ENCODE measurements around the gene RMC1. TPM values are rescaled to one million over a fixed set of nuclear protein-coding genes. Genes with fewer than 3 reads are reported as not detected.

Gene RMC1
- total and polyA plus RNA-seq, 4 donors = 15.6 to 24.7 (median 20.8) TPM

DNA sequence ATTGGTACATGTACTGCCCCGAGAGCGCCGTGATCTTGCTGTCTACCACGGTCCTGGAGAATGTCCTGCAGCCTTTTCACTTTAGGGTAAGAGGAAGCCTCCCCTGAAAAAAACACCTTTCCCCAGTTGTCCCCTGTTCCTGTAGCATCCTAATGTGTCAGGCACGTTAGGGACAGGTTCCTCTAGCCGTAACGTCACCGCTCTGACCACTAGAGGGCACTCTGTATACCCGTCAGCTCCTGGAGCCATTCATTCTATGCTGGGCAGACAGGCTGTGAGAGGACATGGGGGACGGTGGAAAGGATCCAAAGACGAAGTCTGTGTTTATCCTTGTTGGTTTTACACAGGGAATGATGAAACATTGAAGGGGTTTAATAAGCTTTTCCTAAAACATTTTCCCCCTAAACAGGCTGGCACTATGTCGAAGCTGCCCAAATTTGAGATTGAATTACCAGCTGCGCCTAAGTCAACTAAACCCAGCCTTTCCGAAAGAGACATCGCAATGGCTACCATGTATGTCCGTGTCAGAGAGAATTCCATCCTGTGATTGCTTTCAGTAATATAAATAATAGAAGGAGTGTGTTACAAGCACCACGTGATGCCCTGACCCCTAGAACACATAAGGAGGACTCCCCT, 12.7 kb downstream of the RMC1 start:
- no peak overlapping the region for H3K9ac ChIP-seq (ENCODE audit: low read depth in 1 of 2, low read length in 2 of 2)
- no peak overlapping the region for H3K4me3 ChIP-seq (ENCODE audit: low read depth in 1 of 3, low read length in 3 of 3)
- WGBS = 46% methylated on average over 17 of the region's 17 CpGs
- H3K27ac ChIP-seq (ENCODE audit: low read depth in 1 of 2, low read length in 2 of 2) = peak overlapping the region; percentile 23 to 64
- TF ChIP-seq, protein P1, sequence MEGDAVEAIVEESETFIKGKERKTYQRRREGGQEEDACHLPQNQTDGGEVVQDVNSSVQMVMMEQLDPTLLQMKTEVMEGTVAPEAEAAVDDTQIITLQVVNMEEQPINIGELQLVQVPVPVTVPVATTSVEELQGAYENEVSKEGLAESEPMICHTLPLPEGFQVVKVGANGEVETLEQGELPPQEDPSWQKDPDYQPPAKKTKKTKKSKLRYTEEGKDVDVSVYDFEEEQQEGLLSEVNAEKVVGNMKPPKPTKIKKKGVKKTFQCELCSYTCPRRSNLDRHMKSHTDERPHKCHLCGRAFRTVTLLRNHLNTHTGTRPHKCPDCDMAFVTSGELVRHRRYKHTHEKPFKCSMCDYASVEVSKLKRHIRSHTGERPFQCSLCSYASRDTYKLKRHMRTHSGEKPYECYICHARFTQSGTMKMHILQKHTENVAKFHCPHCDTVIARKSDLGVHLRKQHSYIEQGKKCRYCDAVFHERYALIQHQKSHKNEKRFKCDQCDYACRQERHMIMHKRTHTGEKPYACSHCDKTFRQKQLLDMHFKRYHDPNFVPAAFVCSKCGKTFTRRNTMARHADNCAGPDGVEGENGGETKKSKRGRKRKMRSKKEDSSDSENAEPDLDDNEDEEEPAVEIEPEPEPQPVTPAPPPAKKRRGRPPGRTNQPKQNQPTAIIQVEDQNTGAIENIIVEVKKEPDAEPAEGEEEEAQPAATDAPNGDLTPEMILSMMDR (IDR thresholded peaks at IDR 0.05; ENCODE audit: low read depth, low read length, missing input control) = peak; percentile 83
- TF ChIP-seq RAD21 (IDR thresholded peaks at IDR 0.05) = peak; percentile 89 to 94
- TF ChIP-seq, protein P2, sequence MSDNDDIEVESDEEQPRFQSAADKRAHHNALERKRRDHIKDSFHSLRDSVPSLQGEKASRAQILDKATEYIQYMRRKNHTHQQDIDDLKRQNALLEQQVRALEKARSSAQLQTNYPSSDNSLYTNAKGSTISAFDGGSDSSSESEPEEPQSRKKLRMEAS (IDR thresholded peaks at IDR 0.05) = no peak
- peak; percentile 80 for DNase-seq (ENCODE audit: low spot score)
- no peaks in the 10 kb centered on the region for H3K9me3 ChIP-seq (ENCODE audit: control insufficient read depth in 4 of 4, low read length in 3 of 4)
- H3K36me3 ChIP-seq (ENCODE audit: control insufficient read depth in 4 of 4, insufficient read depth in 3 of 4, low read depth in 1 of 4, low read length in 3 of 4) = peaks cover 9 to 46% (median 38%) of the 10 kb centered on the region in 4 donors
- H3K27me3 ChIP-seq (ENCODE audit: control insufficient read depth in 4 of 4, insufficient read depth in 4 of 4, low read length in 3 of 4) = no peaks in the 10 kb centered on the region
- peaks cover 0 to 1% (median 0%) of the 10 kb centered on the region in 4 donors for H3K4me1 ChIP-seq (ENCODE audit: control insufficient read depth in 4 of 4, insufficient read depth in 4 of 4, low read length in 3 of 4)

DNA sequence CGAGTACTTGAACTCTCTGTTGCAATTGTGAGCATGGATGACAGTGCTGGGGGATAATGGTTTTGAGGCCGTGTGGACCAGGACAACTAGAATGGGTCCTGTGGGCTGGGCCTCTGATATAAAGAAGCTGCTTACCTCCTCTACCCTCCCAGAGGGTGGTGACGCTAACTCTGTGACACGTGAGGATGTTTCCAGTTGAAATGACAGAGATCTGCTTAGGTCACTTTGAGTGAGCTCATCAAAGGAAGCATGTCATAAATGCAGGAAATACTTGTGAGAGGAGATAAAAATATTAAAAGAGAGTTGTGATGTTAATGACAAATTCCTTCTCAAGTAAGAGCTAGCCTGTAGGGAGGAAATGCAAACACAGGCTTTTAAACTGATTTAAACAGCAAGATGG, 16.4 kb downstream of the RMC1 start:
- no peak overlapping the region for H3K27ac ChIP-seq (ENCODE audit: low read depth in 1 of 2, low read length in 2 of 2)
- H3K27me3 ChIP-seq (ENCODE audit: control insufficient read depth in 4 of 4, insufficient read depth in 4 of 4, low read length in 3 of 4) = no peaks in the 10 kb centered on the region
- TF ChIP-seq RAD21 (IDR thresholded peaks at IDR 0.05) (no peak), FOXA1 (IDR thresholded peaks at IDR 0.05) (no peak), RXRA (IDR thresholded peaks at IDR 0.05) (no peak), YY1 (IDR thresholded peaks at IDR 0.05) (no peak), EGR1 (IDR thresholded peaks at IDR 0.05; ENCODE audit: low read depth in 2 of 2) (no peak), HNF4G (IDR thresholded peaks at IDR 0.05) (no peak), SP1 (IDR thresholded peaks at IDR 0.05) (no peak), NR2F2 (IDR thresholded peaks at IDR 0.05) (no peak), GABPA (IDR thresholded peaks at IDR 0.05 in 1 of 2, conservative IDR thresholded peaks at IDR 0.05 in 1 of 2) (no peak), JUND (IDR thresholded peaks at IDR 0.05) (no peak), FOXA2 (IDR thresholded peaks at IDR 0.05) (no peak), TAF1 (conservative IDR thresholded peaks at IDR 0.05) (no peak), HNF4A (conservative IDR thresholded peaks at IDR 0.05) (no peak)
- TF ChIP-seq, protein P3, sequence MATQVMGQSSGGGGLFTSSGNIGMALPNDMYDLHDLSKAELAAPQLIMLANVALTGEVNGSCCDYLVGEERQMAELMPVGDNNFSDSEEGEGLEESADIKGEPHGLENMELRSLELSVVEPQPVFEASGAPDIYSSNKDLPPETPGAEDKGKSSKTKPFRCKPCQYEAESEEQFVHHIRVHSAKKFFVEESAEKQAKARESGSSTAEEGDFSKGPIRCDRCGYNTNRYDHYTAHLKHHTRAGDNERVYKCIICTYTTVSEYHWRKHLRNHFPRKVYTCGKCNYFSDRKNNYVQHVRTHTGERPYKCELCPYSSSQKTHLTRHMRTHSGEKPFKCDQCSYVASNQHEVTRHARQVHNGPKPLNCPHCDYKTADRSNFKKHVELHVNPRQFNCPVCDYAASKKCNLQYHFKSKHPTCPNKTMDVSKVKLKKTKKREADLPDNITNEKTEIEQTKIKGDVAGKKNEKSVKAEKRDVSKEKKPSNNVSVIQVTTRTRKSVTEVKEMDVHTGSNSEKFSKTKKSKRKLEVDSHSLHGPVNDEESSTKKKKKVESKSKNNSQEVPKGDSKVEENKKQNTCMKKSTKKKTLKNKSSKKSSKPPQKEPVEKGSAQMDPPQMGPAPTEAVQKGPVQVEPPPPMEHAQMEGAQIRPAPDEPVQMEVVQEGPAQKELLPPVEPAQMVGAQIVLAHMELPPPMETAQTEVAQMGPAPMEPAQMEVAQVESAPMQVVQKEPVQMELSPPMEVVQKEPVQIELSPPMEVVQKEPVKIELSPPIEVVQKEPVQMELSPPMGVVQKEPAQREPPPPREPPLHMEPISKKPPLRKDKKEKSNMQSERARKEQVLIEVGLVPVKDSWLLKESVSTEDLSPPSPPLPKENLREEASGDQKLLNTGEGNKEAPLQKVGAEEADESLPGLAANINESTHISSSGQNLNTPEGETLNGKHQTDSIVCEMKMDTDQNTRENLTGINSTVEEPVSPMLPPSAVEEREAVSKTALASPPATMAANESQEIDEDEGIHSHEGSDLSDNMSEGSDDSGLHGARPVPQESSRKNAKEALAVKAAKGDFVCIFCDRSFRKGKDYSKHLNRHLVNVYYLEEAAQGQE (IDR thresholded peaks at IDR 0.05) = no peak
- TF ChIP-seq, protein P4, sequence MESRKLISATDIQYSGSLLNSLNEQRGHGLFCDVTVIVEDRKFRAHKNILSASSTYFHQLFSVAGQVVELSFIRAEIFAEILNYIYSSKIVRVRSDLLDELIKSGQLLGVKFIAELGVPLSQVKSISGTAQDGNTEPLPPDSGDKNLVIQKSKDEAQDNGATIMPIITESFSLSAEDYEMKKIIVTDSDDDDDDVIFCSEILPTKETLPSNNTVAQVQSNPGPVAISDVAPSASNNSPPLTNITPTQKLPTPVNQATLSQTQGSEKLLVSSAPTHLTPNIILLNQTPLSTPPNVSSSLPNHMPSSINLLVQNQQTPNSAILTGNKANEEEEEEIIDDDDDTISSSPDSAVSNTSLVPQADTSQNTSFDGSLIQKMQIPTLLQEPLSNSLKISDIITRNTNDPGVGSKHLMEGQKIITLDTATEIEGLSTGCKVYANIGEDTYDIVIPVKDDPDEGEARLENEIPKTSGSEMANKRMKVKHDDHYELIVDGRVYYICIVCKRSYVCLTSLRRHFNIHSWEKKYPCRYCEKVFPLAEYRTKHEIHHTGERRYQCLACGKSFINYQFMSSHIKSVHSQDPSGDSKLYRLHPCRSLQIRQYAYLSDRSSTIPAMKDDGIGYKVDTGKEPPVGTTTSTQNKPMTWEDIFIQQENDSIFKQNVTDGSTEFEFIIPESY (IDR thresholded peaks at IDR 0.05) = no peak
- TF ChIP-seq, protein P5, sequence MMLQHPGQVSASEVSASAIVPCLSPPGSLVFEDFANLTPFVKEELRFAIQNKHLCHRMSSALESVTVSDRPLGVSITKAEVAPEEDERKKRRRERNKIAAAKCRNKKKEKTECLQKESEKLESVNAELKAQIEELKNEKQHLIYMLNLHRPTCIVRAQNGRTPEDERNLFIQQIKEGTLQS (IDR thresholded peaks at IDR 0.05) = no peak
- TF ChIP-seq, protein P2 (IDR thresholded peaks at IDR 0.05) = no peak
- TF ChIP-seq, protein P1 (IDR thresholded peaks at IDR 0.05; ENCODE audit: low read depth, low read length, missing input control) = no peak
- WGBS = 83% methylated on average over 4 of the region's 4 CpGs
- H3K9ac ChIP-seq (ENCODE audit: low read depth in 1 of 2, low read length in 2 of 2) = no peak overlapping the region
- H3K36me3 ChIP-seq (ENCODE audit: control insufficient read depth in 4 of 4, insufficient read depth in 3 of 4, low read depth in 1 of 4, low read length in 3 of 4) = peaks cover 16 to 58% (median 44%) of the 10 kb centered on the region in 4 donors
- DNase-seq (ENCODE audit: low spot score) = no peak
- peaks cover 0 to 12% (median 5%) of the 10 kb centered on the region in 4 donors for H3K4me1 ChIP-seq (ENCODE audit: control insufficient read depth in 4 of 4, insufficient read depth in 4 of 4, low read length in 3 of 4)
- no peak overlapping the region for H3K4me3 ChIP-seq (ENCODE audit: low read depth in 1 of 3, low read length in 3 of 3)
- H3K9me3 ChIP-seq (ENCODE audit: control insufficient read depth in 4 of 4, low read length in 3 of 4) = no peaks in the 10 kb centered on the region
